Upper lobe of right lung (tissue), 1 donor: ENCODE measurements around the gene NTM. TPM values are rescaled to one million over a fixed set of nuclear protein-coding genes. Genes with fewer than 3 reads are reported as not detected.
A peak's percentile ranks its signal among the peaks of the same experiment; 100 is the strongest.

Experiments used
- ATAC-seq: fragments of 200-7000 bp; cut with Tn5 transposase; one replicate; pipeline ENCODE4 v1.9.1; 2020; ENCODE audit warnings: mild to moderate bottlenecking, moderate library complexity
- DNase-seq: peaks from one replicate; pipeline ENCODE4 v3.0.0-alpha.2; 2020
- H3K27ac ChIP-seq: fragments of 200-600 bp; one replicate; pipeline ENCODE4 v1.8.0; 2022
- H3K27me3 ChIP-seq: fragments of 200-600 bp; one replicate; pipeline ENCODE4 v1.8.0; 2022; ENCODE audit warnings: mild to moderate bottlenecking
- H3K36me3 ChIP-seq: fragments of 200-600 bp; one replicate; pipeline ENCODE4 v1.8.0; 2022
- H3K4me1 ChIP-seq: fragments of 200-600 bp; one replicate; pipeline ENCODE4 v1.8.0; 2022
- H3K4me3 ChIP-seq: fragments of 200-600 bp; one replicate; pipeline ENCODE4 v1.8.0; 2022; ENCODE audit warnings: mild to moderate bottlenecking
- H3K9me3 ChIP-seq: fragments of 200-600 bp; one replicate; pipeline ENCODE4 v1.8.0; 2022
- intact Hi-C: fragments of 100-400 bp; cut with DNase I; formaldehyde crosslinking; loops from one replicate; pipeline ENCODE4 v1.11.0; 2022
- total RNA-seq: library from RNA; stranded (reverse); fragmentation: NEBNext Ultra II Directional; extraction: Animal tissue kit (Norgen Biotek cat#: 25700); gene quantifications from one replicate; pipeline ENCODE4 v1.2.1, GENCODE V29; 2021
- TF ChIP-seq, protein P1 (sequence below): fragments of 200-600 bp; IDR thresholded peaks from one replicate; pipeline ENCODE4 v1.8.0; 2022; ENCODE audit warnings: antibody characterized with exemption
- donor health status: DM: no; HTN: yes; CAD: no; lungs with severe emphysema.

The NTM gene
- total RNA-seq, 1 donor from 2014 or later: 3.7 TPM

DNA sequence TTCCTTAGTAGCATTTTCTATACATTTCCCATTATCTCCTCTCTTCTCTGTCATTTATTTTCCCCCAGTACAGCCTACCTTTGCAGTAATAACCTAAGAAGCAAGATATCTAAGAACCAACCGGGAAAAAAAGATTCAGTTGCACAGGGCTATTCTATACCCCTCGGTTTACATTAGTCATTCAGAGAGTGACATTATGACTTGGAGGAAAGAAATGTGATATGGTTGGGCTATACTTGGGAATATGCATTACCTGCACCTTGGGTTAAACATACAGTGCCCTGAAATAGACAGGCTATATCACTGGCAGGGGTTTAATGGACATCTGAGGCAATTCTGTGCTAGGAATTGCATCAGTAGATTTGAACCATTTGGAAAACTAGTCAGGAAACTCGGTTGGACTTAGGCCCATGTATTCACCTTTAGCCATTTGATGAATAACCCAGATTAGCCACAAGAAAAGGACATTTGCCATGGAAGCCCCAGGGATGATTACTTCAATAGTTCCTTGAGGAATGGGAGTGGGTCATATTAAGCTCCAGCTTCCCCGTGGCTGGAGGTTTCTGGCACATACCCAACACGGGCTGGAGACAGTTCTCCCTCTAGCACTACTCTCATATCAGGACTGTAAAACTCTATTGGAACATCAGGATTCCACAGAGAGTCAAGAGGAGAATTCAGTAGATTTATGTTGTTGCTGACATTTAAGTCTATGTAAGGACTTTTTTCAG, 973.2 kb downstream of the NTM start:
- ATAC-seq (no peak), DNase-seq (no peak)
- H3K36me3 ChIP-seq: no peaks in the 10 kb centered on the region
- H3K27me3 ChIP-seq: no peaks in the 10 kb centered on the region
- peaks cover 3% of the 10 kb centered on the region for H3K4me1 ChIP-seq
- H3K27ac ChIP-seq: no peak overlapping the region
- H3K4me3 ChIP-seq: no peak overlapping the region
- H3K9me3 ChIP-seq: no peaks in the 10 kb centered on the region
- intact Hi-C loops: no loop called here
- TF ChIP-seq, protein P1, sequence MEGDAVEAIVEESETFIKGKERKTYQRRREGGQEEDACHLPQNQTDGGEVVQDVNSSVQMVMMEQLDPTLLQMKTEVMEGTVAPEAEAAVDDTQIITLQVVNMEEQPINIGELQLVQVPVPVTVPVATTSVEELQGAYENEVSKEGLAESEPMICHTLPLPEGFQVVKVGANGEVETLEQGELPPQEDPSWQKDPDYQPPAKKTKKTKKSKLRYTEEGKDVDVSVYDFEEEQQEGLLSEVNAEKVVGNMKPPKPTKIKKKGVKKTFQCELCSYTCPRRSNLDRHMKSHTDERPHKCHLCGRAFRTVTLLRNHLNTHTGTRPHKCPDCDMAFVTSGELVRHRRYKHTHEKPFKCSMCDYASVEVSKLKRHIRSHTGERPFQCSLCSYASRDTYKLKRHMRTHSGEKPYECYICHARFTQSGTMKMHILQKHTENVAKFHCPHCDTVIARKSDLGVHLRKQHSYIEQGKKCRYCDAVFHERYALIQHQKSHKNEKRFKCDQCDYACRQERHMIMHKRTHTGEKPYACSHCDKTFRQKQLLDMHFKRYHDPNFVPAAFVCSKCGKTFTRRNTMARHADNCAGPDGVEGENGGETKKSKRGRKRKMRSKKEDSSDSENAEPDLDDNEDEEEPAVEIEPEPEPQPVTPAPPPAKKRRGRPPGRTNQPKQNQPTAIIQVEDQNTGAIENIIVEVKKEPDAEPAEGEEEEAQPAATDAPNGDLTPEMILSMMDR: no peak

GRCh38 chr11:132346558-132347148, 976.2 kb downstream of the NTM start:
- Histone ChIP-seq H3K4me3 (no peak overlapping the region), H3K9me3 (no peaks in the 10 kb centered on the region)
- TF ChIP-seq, protein P1: no peak

DNA sequence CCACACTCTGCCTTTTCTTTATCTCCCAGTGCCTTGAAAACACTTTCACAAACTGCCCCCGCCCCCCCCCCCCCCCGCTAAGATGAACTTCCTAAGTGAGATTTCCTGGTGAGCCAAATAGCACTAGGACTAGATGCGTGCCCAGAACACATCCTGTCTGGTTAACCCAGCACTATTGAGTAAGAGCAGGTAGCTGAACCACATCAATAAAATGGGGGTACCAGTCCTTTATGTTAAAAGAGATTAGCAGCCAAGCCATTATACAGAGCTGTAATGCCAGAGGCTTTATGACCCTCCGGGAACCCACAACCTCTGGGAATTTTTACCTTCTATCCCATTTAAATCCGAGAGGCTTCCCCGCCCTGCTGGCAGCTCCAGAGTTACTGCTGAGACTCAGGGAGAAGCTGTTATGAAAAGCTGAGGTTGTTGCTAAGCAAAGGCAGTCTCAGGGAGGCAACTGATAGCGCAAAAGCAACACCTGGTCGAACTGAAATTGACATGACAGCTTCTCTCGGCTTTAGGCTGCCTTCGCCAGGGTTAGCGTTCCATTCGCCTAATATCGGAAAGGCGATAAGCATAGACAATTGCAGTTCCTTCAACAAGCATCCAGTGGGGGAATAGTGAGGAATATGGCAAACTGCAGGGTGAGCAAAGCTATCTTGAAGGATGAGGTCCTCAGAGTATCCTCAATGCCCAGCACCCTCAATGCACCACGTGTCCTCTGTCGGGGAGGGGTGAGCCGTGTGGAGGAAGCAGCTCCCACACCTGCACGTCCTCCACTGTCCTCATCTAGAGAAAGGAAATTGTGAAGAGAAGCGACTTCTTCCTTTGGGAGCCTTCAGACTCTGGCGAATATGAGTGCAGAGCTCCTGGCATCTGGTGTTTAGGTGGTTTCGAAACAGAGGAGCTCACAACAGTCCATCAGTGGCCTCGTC, 977.0 kb downstream of the NTM start:
- no peaks in the 10 kb centered on the region for H3K27me3 ChIP-seq
- H3K36me3 ChIP-seq: no peaks in the 10 kb centered on the region
- intact Hi-C loops: no loop called here
- no peak for ATAC-seq
- no peaks in the 10 kb centered on the region for H3K9me3 ChIP-seq
- TF ChIP-seq, protein P1: no peak
- no peak overlapping the region for H3K4me3 ChIP-seq
- DNase-seq: no peak
- H3K4me1 ChIP-seq: peaks cover 3% of the 10 kb centered on the region
- no peak overlapping the region for H3K27ac ChIP-seq

More at GRCh38 chr11:132346558-132347148, 976.2 kb downstream of the NTM start:
- DNase-seq: no peak
- no peak overlapping the region for H3K27ac ChIP-seq
- intact Hi-C loops: no loop called here
- H3K4me1 ChIP-seq: peaks cover 3% of the 10 kb centered on the region
- H3K36me3 ChIP-seq: no peaks in the 10 kb centered on the region
- ATAC-seq: peak; percentile 29
- no peaks in the 10 kb centered on the region for H3K27me3 ChIP-seq

- no peaks in the 10 kb centered on the region for H3K36me3 ChIP-seq
- H3K27ac ChIP-seq: no peak overlapping the region
- H3K27me3 ChIP-seq: no peaks in the 10 kb centered on the region
- intact Hi-C loops: no loop called here
- no peak for DNase-seq
- ATAC-seq: no peak
- H3K4me1 ChIP-seq: peaks cover 3% of the 10 kb centered on the region
- H3K9me3 ChIP-seq: no peaks in the 10 kb centered on the region
- no peak overlapping the region for H3K4me3 ChIP-seq
- TF ChIP-seq, protein P1: no peak
These were observed 979.7 kb downstream of the NTM start for GRCh38 chr11:132349811-132350733.

- ATAC-seq (no peak), DNase-seq (no peak)
- H3K9me3 ChIP-seq: no peaks in the 10 kb centered on the region
- H3K27me3 ChIP-seq: no peaks in the 10 kb centered on the region
- H3K4me3 ChIP-seq: no peak overlapping the region
- intact Hi-C loops: no loop called here
- H3K36me3 ChIP-seq: no peaks in the 10 kb centered on the region
- H3K27ac ChIP-seq: no peak overlapping the region
- TF ChIP-seq, protein P1: no peak
- H3K4me1 ChIP-seq: peaks cover 2% of the 10 kb centered on the region
These were observed 980.6 kb downstream of the NTM start for GRCh38 chr11:132351050-132351449.
